K562 (cell line): Measurements from ENCODE around the gene P3H1. TPM values are rescaled to one million over a fixed set of nuclear protein-coding genes. Genes with fewer than 3 reads are reported as not detected.

Source experiments
- CBX5 ChIP-seq: IDR thresholded peaks from 2 replicates; pipeline ENCODE4 v1.6.1; 2014; ENCODE audit warnings: low read depth, borderline replicate concordance
- ELF1 ChIP-seq: fragments of 200-800 bp; sonication (Bioruptor generic); IDR thresholded peaks from 2 replicates; pipeline ENCODE4 v1.6.1; 2016; ENCODE audit warnings: missing genetic modification characterization, missing compliant biosample characterization
- FOXK2 ChIP-seq, 2 experiments: fragments of 450-650 bp; IDR thresholded peaks in 1 of 2; conservative IDR thresholded peaks in 1 of 2; 2 replicates each; pipeline ENCODE4 v1.6.1; 2016; ENCODE audit warnings: low read depth in 2 of 2, mild to moderate bottlenecking in 1 of 2
- SPI1 ChIP-seq: IDR thresholded peaks from 2 replicates; pipeline ENCODE4 v1.6.1; 2011; ENCODE audit warnings: low read depth, low read length, control low read depth, borderline replicate concordance
- ZNF133 ChIP-seq: fragments of 250-450 bp; sonication (Bioruptor Pico); IDR thresholded peaks from 2 replicates; pipeline ENCODE4 v1.4.0; 2020; ENCODE audit warnings: mild to moderate bottlenecking
- ZNF24 ChIP-seq: fragments of 450-650 bp; IDR thresholded peaks from 2 replicates; pipeline ENCODE4 v1.6.1; 2016
- polyA plus RNA-seq, 8 experiments: library from polyadenylated mRNA; depleted of rRNA in 4 of 8; stranded (reverse) in 5 of 8; unstranded in 3 of 8; fragments of >200 nt; fragmentation: Nextera tagmentation in 2 of 8; fragmentation: Illumina TruSeq in 1 of 8; extraction: Ambion mirVana in 2 of 8; extraction: Trizol in 1 of 8; gene quantifications; 2 replicates each; pipeline versions ENCODE4 v1.2.1 to v1.2.3, GENCODE V29; 2011 to 2014; ENCODE audit warnings: inconsistent platforms in 1 of 8, missing spikeins in 1 of 8
- total RNA-seq, 7 experiments: library from RNA; depleted of rRNA in 6 of 7; stranded (reverse); fragments of >200 nt in 6 of 7; fragmentation: Illumina TruSeq in 2 of 7; extraction: Trizol in 2 of 7; gene quantifications; 2 replicates each; pipeline versions ENCODE4 v1.2.1 to v1.2.3, GENCODE V29; 2011 to 2021; ENCODE audit warnings: low replicate concordance in 1 of 7
- TF ChIP-seq, protein P1 (sequence below), 2 experiments: fragments of 450-650 bp in 1 of 2; sonication (generic) in 1 of 2; formaldehyde crosslinking in 1 of 2; IDR thresholded peaks; 2 replicates each; pipeline versions ENCODE4 v1.7.1 to v1.9.0; 2016 to 2022; ENCODE audit warnings: inconsistent platforms in 1 of 2, mild to moderate bottlenecking in 1 of 2, missing genetic modification reagents in 1 of 2
- TF ChIP-seq, protein P2 (sequence below): IDR thresholded peaks from 2 replicates; pipeline ENCODE4 v1.6.1; 2011; ENCODE audit warnings: borderline replicate concordance, low read depth, mild to moderate bottlenecking, moderate library complexity, low read length; ENCODE audit not compliant: insufficient read depth, poor library complexity, severe bottlenecking
- TF ChIP-seq, protein P3 (sequence below): fragments of 450-650 bp; IDR thresholded peaks from 2 replicates; pipeline ENCODE4 v1.6.1; 2018; ENCODE audit warnings: mild to moderate bottlenecking, low read depth; ENCODE audit not compliant: partially characterized antibody
- TF ChIP-seq, protein P4 (sequence below), 2 experiments: IDR thresholded peaks in 1 of 2; conservative IDR thresholded peaks in 1 of 2; 2 replicates each; pipeline ENCODE4 v1.6.1; 2016; ENCODE audit warnings: low read depth in 2 of 2, mild to moderate bottlenecking in 1 of 2, missing compliant biosample characterization in 1 of 2, missing genetic modification characterization in 1 of 2, moderate library complexity in 1 of 2

The P3H1 gene
- total and polyA plus RNA-seq, 9 of the 15 experiments (the other 6 are each of a cell fraction or from before 2014, with no cell fraction given), result 1.7 to 81.7 (median 45.7) TPM

DNA sequence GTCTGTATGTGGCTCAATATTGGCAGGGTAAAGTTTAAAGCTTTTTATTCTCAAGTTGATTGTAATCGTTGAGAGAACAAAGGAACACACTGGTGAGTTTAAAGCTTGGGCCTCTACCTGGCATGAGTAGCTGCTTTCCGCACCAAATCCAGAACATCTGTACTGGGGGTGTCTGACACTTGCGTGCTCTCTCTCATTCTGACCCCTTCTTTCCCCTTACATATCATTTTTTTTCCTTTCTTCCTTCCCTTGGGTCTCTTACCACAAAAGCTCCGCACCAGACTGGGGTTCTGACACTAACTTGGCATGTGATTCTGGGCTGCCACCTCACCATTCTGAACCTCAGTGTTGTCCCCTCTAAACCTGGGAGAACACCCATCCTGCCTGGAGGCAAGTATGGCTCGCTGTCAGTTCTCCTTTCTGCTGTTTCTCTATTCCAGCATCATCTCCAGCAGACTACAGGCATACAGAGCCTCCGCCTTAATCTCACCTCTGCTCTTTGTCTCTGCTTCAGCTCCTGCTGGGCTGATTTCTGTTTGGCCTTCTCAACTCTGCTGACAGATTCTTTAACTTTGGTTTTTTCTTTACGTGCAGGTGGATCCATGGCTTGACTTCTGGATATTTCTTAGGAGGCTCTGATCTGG lies 49.2 kb upstream of the P3H1 start (continued):
- TF ChIP-seq, protein P1, sequence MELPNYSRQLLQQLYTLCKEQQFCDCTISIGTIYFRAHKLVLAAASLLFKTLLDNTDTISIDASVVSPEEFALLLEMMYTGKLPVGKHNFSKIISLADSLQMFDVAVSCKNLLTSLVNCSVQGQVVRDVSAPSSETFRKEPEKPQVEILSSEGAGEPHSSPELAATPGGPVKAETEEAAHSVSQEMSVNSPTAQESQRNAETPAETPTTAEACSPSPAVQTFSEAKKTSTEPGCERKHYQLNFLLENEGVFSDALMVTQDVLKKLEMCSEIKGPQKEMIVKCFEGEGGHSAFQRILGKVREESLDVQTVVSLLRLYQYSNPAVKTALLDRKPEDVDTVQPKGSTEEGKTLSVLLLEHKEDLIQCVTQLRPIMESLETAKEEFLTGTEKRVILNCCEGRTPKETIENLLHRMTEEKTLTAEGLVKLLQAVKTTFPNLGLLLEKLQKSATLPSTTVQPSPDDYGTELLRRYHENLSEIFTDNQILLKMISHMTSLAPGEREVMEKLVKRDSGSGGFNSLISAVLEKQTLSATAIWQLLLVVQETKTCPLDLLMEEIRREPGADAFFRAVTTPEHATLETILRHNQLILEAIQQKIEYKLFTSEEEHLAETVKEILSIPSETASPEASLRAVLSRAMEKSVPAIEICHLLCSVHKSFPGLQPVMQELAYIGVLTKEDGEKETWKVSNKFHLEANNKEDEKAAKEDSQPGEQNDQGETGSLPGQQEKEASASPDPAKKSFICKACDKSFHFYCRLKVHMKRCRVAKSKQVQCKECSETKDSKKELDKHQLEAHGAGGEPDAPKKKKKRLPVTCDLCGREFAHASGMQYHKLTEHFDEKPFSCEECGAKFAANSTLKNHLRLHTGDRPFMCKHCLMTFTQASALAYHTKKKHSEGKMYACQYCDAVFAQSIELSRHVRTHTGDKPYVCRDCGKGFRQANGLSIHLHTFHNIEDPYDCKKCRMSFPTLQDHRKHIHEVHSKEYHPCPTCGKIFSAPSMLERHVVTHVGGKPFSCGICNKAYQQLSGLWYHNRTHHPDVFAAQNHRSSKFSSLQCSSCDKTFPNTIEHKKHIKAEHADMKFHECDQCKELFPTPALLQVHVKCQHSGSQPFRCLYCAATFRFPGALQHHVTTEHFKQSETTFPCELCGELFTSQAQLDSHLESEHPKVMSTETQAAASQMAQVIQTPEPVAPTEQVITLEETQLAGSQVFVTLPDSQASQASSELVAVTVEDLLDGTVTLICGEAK (IDR thresholded peaks at IDR 0.05), result 0 out of 2 replicates have a peak, but pooled peaks have one; percentile 20
- TF ChIP-seq, protein P1 (CRISPR knock-in tag; IDR thresholded peaks at IDR 0.05), result no peak
- TF ChIP-seq CBX5 (no peak), FOXK2 (conservative IDR thresholded peaks at IDR 0.05 in 1 of 2, IDR thresholded peaks at IDR 0.05 in 1 of 2; ENCODE audit: low read depth in 2 of 2) (no peak), ZNF24 (no peak), SPI1 (peak; percentile 27; the same call in 1 of the 2 replicates), ZNF133 (CRISPR knock-in tag) (no peak), ELF1 (tag) (no peak)
- TF ChIP-seq, protein P2, sequence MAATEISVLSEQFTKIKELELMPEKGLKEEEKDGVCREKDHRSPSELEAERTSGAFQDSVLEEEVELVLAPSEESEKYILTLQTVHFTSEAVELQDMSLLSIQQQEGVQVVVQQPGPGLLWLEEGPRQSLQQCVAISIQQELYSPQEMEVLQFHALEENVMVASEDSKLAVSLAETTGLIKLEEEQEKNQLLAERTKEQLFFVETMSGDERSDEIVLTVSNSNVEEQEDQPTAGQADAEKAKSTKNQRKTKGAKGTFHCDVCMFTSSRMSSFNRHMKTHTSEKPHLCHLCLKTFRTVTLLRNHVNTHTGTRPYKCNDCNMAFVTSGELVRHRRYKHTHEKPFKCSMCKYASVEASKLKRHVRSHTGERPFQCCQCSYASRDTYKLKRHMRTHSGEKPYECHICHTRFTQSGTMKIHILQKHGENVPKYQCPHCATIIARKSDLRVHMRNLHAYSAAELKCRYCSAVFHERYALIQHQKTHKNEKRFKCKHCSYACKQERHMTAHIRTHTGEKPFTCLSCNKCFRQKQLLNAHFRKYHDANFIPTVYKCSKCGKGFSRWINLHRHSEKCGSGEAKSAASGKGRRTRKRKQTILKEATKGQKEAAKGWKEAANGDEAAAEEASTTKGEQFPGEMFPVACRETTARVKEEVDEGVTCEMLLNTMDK, result no peak
- TF ChIP-seq, protein P3, sequence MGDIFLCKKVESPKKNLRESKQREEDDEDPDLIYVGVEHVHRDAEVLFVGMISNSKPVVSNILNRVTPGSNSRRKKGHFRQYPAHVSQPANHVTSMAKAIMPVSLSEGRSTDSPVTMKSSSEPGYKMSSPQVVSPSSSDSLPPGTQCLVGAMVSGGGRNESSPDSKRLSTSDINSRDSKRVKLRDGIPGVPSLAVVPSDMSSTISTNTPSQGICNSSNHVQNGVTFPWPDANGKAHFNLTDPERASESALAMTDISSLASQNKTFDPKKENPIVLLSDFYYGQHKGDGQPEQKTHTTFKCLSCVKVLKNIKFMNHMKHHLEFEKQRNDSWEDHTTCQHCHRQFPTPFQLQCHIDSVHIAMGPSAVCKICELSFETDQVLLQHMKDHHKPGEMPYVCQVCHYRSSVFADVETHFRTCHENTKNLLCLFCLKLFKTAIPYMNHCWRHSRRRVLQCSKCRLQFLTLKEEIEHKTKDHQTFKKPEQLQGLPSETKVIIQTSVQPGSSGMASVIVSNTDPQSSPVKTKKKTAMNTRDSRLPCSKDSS, result no peak
- TF ChIP-seq, protein P4, sequence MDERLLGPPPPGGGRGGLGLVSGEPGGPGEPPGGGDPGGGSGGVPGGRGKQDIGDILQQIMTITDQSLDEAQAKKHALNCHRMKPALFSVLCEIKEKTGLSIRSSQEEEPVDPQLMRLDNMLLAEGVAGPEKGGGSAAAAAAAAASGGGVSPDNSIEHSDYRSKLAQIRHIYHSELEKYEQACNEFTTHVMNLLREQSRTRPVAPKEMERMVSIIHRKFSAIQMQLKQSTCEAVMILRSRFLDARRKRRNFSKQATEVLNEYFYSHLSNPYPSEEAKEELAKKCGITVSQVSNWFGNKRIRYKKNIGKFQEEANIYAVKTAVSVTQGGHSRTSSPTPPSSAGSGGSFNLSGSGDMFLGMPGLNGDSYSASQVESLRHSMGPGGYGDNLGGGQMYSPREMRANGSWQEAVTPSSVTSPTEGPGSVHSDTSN (CRISPR knock-in tag; IDR thresholded peaks at IDR 0.05; ENCODE audit: low read depth), result no peak
- TF ChIP-seq, protein P4 (tag; conservative IDR thresholded peaks at IDR 0.05; ENCODE audit: low read depth), result no peak
